ENCODE results near the gene MAG. TPM values are rescaled to one million over a fixed set of nuclear protein-coding genes. Genes with fewer than 3 reads are reported as not detected.

MAG gene
- total RNA-seq, 1 experiment from 2014 or later = 0.17 TPM

DNA sequence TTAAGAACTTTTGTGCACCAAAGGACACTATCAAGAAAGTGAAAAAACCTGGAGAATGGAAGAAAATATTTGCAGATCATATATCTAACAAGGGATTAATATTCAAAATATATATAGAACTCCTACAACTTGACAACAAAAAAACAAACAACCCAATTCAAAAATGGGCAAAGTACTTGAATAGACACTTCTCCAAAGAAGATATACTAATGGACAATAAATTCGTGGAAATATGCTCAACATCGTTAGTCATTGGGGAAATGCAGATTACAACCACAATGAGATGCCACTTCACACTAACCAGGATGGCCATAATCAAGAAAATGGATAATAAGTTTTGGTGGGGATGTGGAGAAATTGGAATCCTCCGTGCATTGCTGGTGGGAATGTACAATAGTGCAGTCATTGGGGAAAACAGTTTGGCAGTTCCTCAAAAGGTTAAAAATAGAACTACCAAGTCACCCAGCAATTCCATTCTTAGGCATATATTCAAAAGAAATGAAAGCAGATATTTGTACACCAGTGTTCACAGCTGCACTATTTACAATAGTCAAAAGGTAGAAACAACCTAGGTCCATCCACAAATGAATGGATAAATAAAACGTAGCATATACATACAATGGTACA lies 45.4 kb upstream of the MAG start:
- no TSS peak for BruUV-seq (replicated peaks)

More for the DNA sequence above, 45.4 kb upstream of the MAG start:
- TF ChIP-seq, protein P1, sequence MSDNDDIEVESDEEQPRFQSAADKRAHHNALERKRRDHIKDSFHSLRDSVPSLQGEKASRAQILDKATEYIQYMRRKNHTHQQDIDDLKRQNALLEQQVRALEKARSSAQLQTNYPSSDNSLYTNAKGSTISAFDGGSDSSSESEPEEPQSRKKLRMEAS (IDR thresholded peaks at IDR 0.05) = no peak
- TF ChIP-seq ZFX (IDR thresholded peaks at IDR 0.05) (no peak), ZBTB33 (IDR thresholded peaks at IDR 0.05; ENCODE audit: extremely low read depth, insufficient replicate concordance, low read length) (no peak), SP1 (IDR thresholded peaks at IDR 0.05; ENCODE audit: low read depth) (no peak), CBX3 (IDR thresholded peaks at IDR 0.05; ENCODE audit: low read depth) (no peak), YY1 (IDR thresholded peaks at IDR 0.05; ENCODE audit: extremely low read depth, insufficient replicate concordance, low read depth, low read length) (no peak), TCF7L2 (IDR thresholded peaks at IDR 0.05; ENCODE audit: borderline replicate concordance, extremely low read depth, insufficient read depth, insufficient read length) (no peak), JUND (IDR thresholded peaks at IDR 0.05) (no peak)
- H3K36me3 ChIP-seq (ENCODE audit: control insufficient read depth in 1 of 2, insufficient read depth in 2 of 2, low read length in 2 of 2) = peaks cover 6 to 15% of the 10 kb centered on the region in 2 experiments; a peak in 3 of 4 replicates
- H3K27me3 ChIP-seq (ENCODE audit: insufficient read depth, low read length) = no peaks in the 10 kb centered on the region
- no peaks in the 10 kb centered on the region for H3K9me2 ChIP-seq (ENCODE audit: insufficient read depth)
- POLR2A ChIA-PET = no interaction called here
- H4K20me1 ChIP-seq (ENCODE audit: insufficient read depth) = peaks cover 4% of the 10 kb centered on the region; the same call in 1 of the 2 replicates
- H3K4me1 ChIP-seq (ENCODE audit: control insufficient read depth in 1 of 2, insufficient read depth in 2 of 2, low read length in 2 of 2) = peaks cover 10 to 26% of the 10 kb centered on the region in 2 experiments
- H3K27ac ChIP-seq (ENCODE audit: low read depth, low read length) = peak overlapping the region; percentile 98
- H3K4me3 ChIP-seq (replicated peaks in 1 of 2; ENCODE audit: low read depth in 1 of 2, low read length in 2 of 2) = peak overlapping the region in 1 of 2 experiments; percentile 98; a peak in 1 of 4 replicates
- CTCF ChIA-PET = interaction anchor here (1.5 kb wide), 1 partner anchor 104 kb away, joined by 4 read pairs; no protein-coding TSS in a partner anchor
- H3K9ac ChIP-seq (ENCODE audit: low read length) = peak overlapping the region; percentile 93; the same call in 1 of the 2 replicates
- ATAC-seq = no peak
- RAD21 ChIA-PET (ENCODE audit: low non-redundant PET in 1 of 2, low total read pairs in 2 of 2, uncharacterized antibody in 2 of 2, unreplicated experiment in 2 of 2) = no interaction called here
- peak overlapping the region; percentile 42 for H2AFZ ChIP-seq (ENCODE audit: low read depth, low read length, poor library complexity, severe bottlenecking)
- intact Hi-C loops (cut with micrococcal nuclease) = loop anchor here (5.0 kb wide), 2 partner anchors 84 to 179 kb away; no protein-coding TSS in a partner anchor
- no peak for DNase-seq (ENCODE audit: low read depth, low spot score)
- H3K4me2 ChIP-seq (ENCODE audit: low read length) = peak overlapping the region; percentile 93
- peaks cover 27% of the 10 kb centered on the region for H3K79me2 ChIP-seq (ENCODE audit: insufficient read depth, low read length)
- H3K9me3 ChIP-seq (ENCODE audit: control insufficient read depth in 1 of 2, insufficient read depth in 1 of 2, low read depth in 1 of 2, low read length in 2 of 2) = 0 out of 4 replicates have a peak, but pooled peaks cover 0 to 5% of the 10 kb centered on the region in 2 experiments

Measured in HCT116 (cell line).